Effector memory CD8-positive, alpha-beta T cell (primary cell): ENCODE results near the gene CALY.
A peak's percentile ranks its signal among the peaks of the same experiment; 100 is the strongest.
"Not testable (repeated sequence)": the region's sequence is repeated elsewhere in the genome, so short reads cannot be mapped to it uniquely, and the experiment has no call there.

Experiments
- ATAC-seq: fragments of 150-1000 bp; cut with Tn5 transposase; replicated peaks from 2 replicates; pipeline ENCODE4 v1.10.0; 2021; ENCODE audit warnings: mild to moderate bottlenecking, moderate library complexity
- DNase-seq, 3 experiments: peaks; one replicate each; pipeline ENCODE4 v3.0.0; 2021
- H3K27ac Mint-ChIP-seq, 2 donors: one replicate each; pipeline ENCODE4 v1.8.0; 2022; ENCODE audit warnings: mild to moderate bottlenecking in 2 of 2, mixed read lengths in 2 of 2, moderate library complexity in 2 of 2
- H3K27me3 Mint-ChIP-seq, 2 donors: one replicate each; pipeline ENCODE4 v1.8.0; 2022; ENCODE audit warnings: mixed read lengths in 2 of 2
- H3K36me3 Mint-ChIP-seq: one replicate; pipeline ENCODE4 v1.8.0; 2022; ENCODE audit warnings: mild to moderate bottlenecking, moderate library complexity, mixed read lengths; ENCODE audit not compliant: insufficient read depth
- H3K4me1 Mint-ChIP-seq, 2 donors: one replicate each; pipeline ENCODE4 v1.8.0; 2022; ENCODE audit warnings: low read depth in 2 of 2, mixed read lengths in 2 of 2
- H3K4me3 Mint-ChIP-seq, 2 donors: one replicate each; pipeline ENCODE4 v1.8.0; 2022; ENCODE audit warnings: mild to moderate bottlenecking in 2 of 2, mixed read lengths in 2 of 2, moderate library complexity in 2 of 2
- H3K9me3 Mint-ChIP-seq, 2 donors: one replicate each; pipeline ENCODE4 v1.8.0; 2022; ENCODE audit warnings: mixed read lengths in 2 of 2
- total RNA-seq, 9 experiments: gene quantifications; one replicate each; lab custom pipeline; 2026; lab: John Stamatoyannopoulos, UW

CALY gene
- total RNA-seq = 0 to 2.4 (median 0.06) reads per million in 9 experiments

- Mint-ChIP-seq H3K4me1 (peaks cover 3 to 4% of the 10 kb centered on the region in 2 donors), H3K36me3 (peaks cover 16% of the 10 kb centered on the region), H3K27ac (peak within 1 kb of the TSS; percentile 92 to 96), H3K4me3 (peak within 1 kb of the TSS in 1 of 2 donors; percentile 76), H3K9me3 (no peaks in the 10 kb centered on the region), H3K27me3 (peaks cover 3 to 16% of the 10 kb centered on the region in 2 donors)
- ATAC-seq (peak; percentile 61), DNase-seq (peak; percentile 87 to 95 (median 93))
Observed at GRCh38 chr10:133336577-133337369, at the start of gene CALY. CALY (minus strand) TSS chr10:133336896; CDS start chr10:133328989, 7,907 bp downstream.

GRCh38 chr10:133385214-133385613, 48.5 kb upstream of the CALY start:
- H3K9me3 Mint-ChIP-seq = no peaks in the 10 kb centered on the region
- H3K27me3 Mint-ChIP-seq = no peaks in the 10 kb centered on the region
- peaks cover 15 to 20% of the 10 kb centered on the region in 2 donors for H3K4me1 Mint-ChIP-seq
- ATAC-seq = no peak
- H3K36me3 Mint-ChIP-seq = peaks cover 7% of the 10 kb centered on the region
- H3K4me3 Mint-ChIP-seq = no peak overlapping the region
- H3K27ac Mint-ChIP-seq = no peak overlapping the region
- no peak for DNase-seq

GRCh38 chr10:133384071-133384470, 47.4 kb upstream of the CALY start:
- H3K36me3 Mint-ChIP-seq = peaks cover 3% of the 10 kb centered on the region
- DNase-seq (no peak), ATAC-seq (no peak)
- H3K9me3 Mint-ChIP-seq = no peaks in the 10 kb centered on the region
- H3K27me3 Mint-ChIP-seq = no peaks in the 10 kb centered on the region
- H3K4me1 Mint-ChIP-seq = peaks cover 14 to 16% of the 10 kb centered on the region in 2 donors
- H3K27ac Mint-ChIP-seq = no peak overlapping the region
- no peak overlapping the region for H3K4me3 Mint-ChIP-seq

- DNase-seq = no peak
- no peaks in the 10 kb centered on the region for H3K27me3 Mint-ChIP-seq
- ATAC-seq = no peak
- H3K9me3 Mint-ChIP-seq = no peaks in the 10 kb centered on the region
- H3K4me1 Mint-ChIP-seq = peaks cover 9 to 11% of the 10 kb centered on the region in 2 donors
- no peak overlapping the region for H3K27ac Mint-ChIP-seq
- H3K36me3 Mint-ChIP-seq = peaks cover 3% of the 10 kb centered on the region
- no peak overlapping the region for H3K4me3 Mint-ChIP-seq
Observed at GRCh38 chr10:133383551-133383950, 46.9 kb upstream of the CALY start.

GRCh38 chr10:133381036-133381435, 44.3 kb upstream of the CALY start:
- Mint-ChIP-seq H3K4me3 (peak overlapping the region in 1 of 2 donors; percentile 51), H3K9me3 (no peaks in the 10 kb centered on the region), H3K27me3 (no peaks in the 10 kb centered on the region), H3K27ac (no peak overlapping the region), H3K36me3 (peaks cover 9% of the 10 kb centered on the region), H3K4me1 (peaks cover 7 to 8% of the 10 kb centered on the region in 2 donors)
- ATAC-seq (no peak), DNase-seq (no peak)

GRCh38 chr10:133379801-133380666, 43.3 kb upstream of the CALY start:
- Mint-ChIP-seq H3K9me3 (no peaks in the 10 kb centered on the region), H3K27ac (no peak overlapping the region), H3K27me3 (no peaks in the 10 kb centered on the region), H3K36me3 (peaks cover 9% of the 10 kb centered on the region), H3K4me3 (peak overlapping the region; percentile 71 to 72), H3K4me1 (peaks cover 7 to 8% of the 10 kb centered on the region in 2 donors)
- DNase-seq (no peak), ATAC-seq (no peak)

GRCh38 chr10:133379152-133379800, 42.6 kb upstream of the CALY start, which contains the start of gene PAOX:
PAOX (plus strand) TSS chr10:133379262; CDS start chr10:133379317, 55 bp downstream.
- Mint-ChIP-seq H3K36me3 (peaks cover 9% of the 10 kb centered on the region), H3K4me3 (peak within 1 kb of the TSS; percentile 74 to 79), H3K9me3 (no peaks in the 10 kb centered on the region), H3K4me1 (peaks cover 7 to 8% of the 10 kb centered on the region in 2 donors), H3K27ac (no peak within 1 kb of the TSS), H3K27me3 (no peaks in the 10 kb centered on the region)
- ATAC-seq (peak; percentile 69), DNase-seq (peak; percentile 53 to 59 (median 55))

GRCh38 chr10:133378251-133379096, 41.8 kb upstream of the CALY start:
- H3K27ac Mint-ChIP-seq = no peak overlapping the region
- DNase-seq (peak; percentile 36 to 62 (median 42)), ATAC-seq (peak; percentile 58)

GRCh38 chr10:133377818-133378250, 41.1 kb upstream of the CALY start:
- H3K27me3 Mint-ChIP-seq = no peaks in the 10 kb centered on the region
- peak overlapping the region; percentile 74 to 79 for H3K4me3 Mint-ChIP-seq
- no peak overlapping the region for H3K27ac Mint-ChIP-seq
- H3K9me3 Mint-ChIP-seq = no peaks in the 10 kb centered on the region
- peaks cover 16% of the 10 kb centered on the region for H3K36me3 Mint-ChIP-seq
- ATAC-seq (no peak), DNase-seq (no peak)
- H3K4me1 Mint-ChIP-seq = peaks cover 11 to 12% of the 10 kb centered on the region in 2 donors

More at GRCh38 chr10:133378251-133379096, 41.8 kb upstream of the CALY start:
- H3K27me3 Mint-ChIP-seq = no peaks in the 10 kb centered on the region
- peaks cover 13% of the 10 kb centered on the region for H3K36me3 Mint-ChIP-seq
- H3K4me1 Mint-ChIP-seq = peaks cover 9 to 12% of the 10 kb centered on the region in 2 donors
- no peaks in the 10 kb centered on the region for H3K9me3 Mint-ChIP-seq
- H3K4me3 Mint-ChIP-seq = peak overlapping the region; percentile 74 to 79

- H3K36me3 Mint-ChIP-seq = peaks cover 16% of the 10 kb centered on the region
- H3K27ac Mint-ChIP-seq = no peak overlapping the region
- H3K27me3 Mint-ChIP-seq = no peaks in the 10 kb centered on the region
- peaks cover 11 to 12% of the 10 kb centered on the region in 2 donors for H3K4me1 Mint-ChIP-seq
- DNase-seq (no peak), ATAC-seq (no peak)
- peak overlapping the region; percentile 68 to 79 for H3K4me3 Mint-ChIP-seq
- H3K9me3 Mint-ChIP-seq = no peaks in the 10 kb centered on the region
Observed at GRCh38 chr10:133377025-133377817, 40.5 kb upstream of the CALY start.

GRCh38 chr10:133376183-133376582, 39.5 kb upstream of the CALY start:
- not testable (repeated sequence) for H3K9me3 Mint-ChIP-seq, ATAC-seq, H3K27ac Mint-ChIP-seq, H3K27me3 Mint-ChIP-seq, DNase-seq
- Mint-ChIP-seq H3K36me3 (peaks cover 16% of the 10 kb centered on the region), H3K4me3 (peak overlapping the region; percentile 68 to 79), H3K4me1 (peaks cover 12 to 15% of the 10 kb centered on the region in 2 donors)
